Brain microvascular endothelial cell (primary cell): Measurements from ENCODE around the gene PELI2.

Source experiments
- DNase-seq: peaks from one replicate; pipeline ENCODE4 v3.0.0-alpha.2; 2020
- H3K27ac ChIP-seq: fragments of 250-450 bp; sonication (Bioruptor Pico); 2 replicates; pipeline ENCODE4 v1.5.1; 2020; ENCODE audit warnings: mild to moderate bottlenecking, moderate library complexity
- H3K27me3 ChIP-seq: fragments of 250-450 bp; sonication (Bioruptor Pico); replicated peaks from 2 replicates; pipeline ENCODE4 v1.5.1; 2020; ENCODE audit warnings: mild to moderate bottlenecking
- H3K36me3 ChIP-seq: fragments of 250-450 bp; sonication (Bioruptor Pico); replicated peaks from 2 replicates; pipeline ENCODE4 v1.5.1; 2020; ENCODE audit warnings: mild to moderate bottlenecking
- H3K4me3 ChIP-seq: 2 replicates; pipeline ENCODE4 v1.5.1; 2011; ENCODE audit warnings: low read depth, mild to moderate bottlenecking, control low read depth, low read length, moderate library complexity
- in situ Hi-C: cut with HindIII; loops from 2 replicates; pipeline ENCODE4 v1.10.0; 2017; ENCODE audit warnings: low sequenced_read_pairs, low pct_ligation_motif_present
- TF ChIP-seq, protein P1 (sequence below): IDR thresholded peaks from 2 replicates; pipeline ENCODE4 v1.5.1; 2011; ENCODE audit warnings: low read depth, mild to moderate bottlenecking, moderate library complexity, low read length, control low read depth, inconsistent platforms; ENCODE audit errors: missing control alignments

PELI2 gene

GRCh38 chr14:56121816-56122215, 3.6 kb downstream of the PELI2 start:
- DNase-seq, result no peak
- no peak overlapping the region for H3K4me3 ChIP-seq
- TF ChIP-seq, protein P1, sequence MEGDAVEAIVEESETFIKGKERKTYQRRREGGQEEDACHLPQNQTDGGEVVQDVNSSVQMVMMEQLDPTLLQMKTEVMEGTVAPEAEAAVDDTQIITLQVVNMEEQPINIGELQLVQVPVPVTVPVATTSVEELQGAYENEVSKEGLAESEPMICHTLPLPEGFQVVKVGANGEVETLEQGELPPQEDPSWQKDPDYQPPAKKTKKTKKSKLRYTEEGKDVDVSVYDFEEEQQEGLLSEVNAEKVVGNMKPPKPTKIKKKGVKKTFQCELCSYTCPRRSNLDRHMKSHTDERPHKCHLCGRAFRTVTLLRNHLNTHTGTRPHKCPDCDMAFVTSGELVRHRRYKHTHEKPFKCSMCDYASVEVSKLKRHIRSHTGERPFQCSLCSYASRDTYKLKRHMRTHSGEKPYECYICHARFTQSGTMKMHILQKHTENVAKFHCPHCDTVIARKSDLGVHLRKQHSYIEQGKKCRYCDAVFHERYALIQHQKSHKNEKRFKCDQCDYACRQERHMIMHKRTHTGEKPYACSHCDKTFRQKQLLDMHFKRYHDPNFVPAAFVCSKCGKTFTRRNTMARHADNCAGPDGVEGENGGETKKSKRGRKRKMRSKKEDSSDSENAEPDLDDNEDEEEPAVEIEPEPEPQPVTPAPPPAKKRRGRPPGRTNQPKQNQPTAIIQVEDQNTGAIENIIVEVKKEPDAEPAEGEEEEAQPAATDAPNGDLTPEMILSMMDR, result no peak
- H3K27me3 ChIP-seq, result no peaks in the 10 kb centered on the region
- in situ Hi-C loops, result no loop called here
- H3K27ac ChIP-seq, result no peak overlapping the region
- no peaks in the 10 kb centered on the region for H3K36me3 ChIP-seq

GRCh38 chr14:56122301-56122700, 4.1 kb downstream of the PELI2 start:
- TF ChIP-seq, protein P1, result no peak
- Histone ChIP-seq H3K27ac (no peak overlapping the region), H3K36me3 (no peaks in the 10 kb centered on the region), H3K27me3 (no peaks in the 10 kb centered on the region), H3K4me3 (no peak overlapping the region)
- in situ Hi-C loops, result no loop called here
- no peak for DNase-seq

- Histone ChIP-seq H3K36me3 (no peaks in the 10 kb centered on the region), H3K27me3 (no peaks in the 10 kb centered on the region), H3K27ac (no peak overlapping the region), H3K4me3 (no peak overlapping the region)
- TF ChIP-seq, protein P1, result no peak
- no peak for DNase-seq
- in situ Hi-C loops, result no loop called here
Observed at GRCh38 chr14:56124327-56124726, 6.1 kb downstream of the PELI2 start.

DNA sequence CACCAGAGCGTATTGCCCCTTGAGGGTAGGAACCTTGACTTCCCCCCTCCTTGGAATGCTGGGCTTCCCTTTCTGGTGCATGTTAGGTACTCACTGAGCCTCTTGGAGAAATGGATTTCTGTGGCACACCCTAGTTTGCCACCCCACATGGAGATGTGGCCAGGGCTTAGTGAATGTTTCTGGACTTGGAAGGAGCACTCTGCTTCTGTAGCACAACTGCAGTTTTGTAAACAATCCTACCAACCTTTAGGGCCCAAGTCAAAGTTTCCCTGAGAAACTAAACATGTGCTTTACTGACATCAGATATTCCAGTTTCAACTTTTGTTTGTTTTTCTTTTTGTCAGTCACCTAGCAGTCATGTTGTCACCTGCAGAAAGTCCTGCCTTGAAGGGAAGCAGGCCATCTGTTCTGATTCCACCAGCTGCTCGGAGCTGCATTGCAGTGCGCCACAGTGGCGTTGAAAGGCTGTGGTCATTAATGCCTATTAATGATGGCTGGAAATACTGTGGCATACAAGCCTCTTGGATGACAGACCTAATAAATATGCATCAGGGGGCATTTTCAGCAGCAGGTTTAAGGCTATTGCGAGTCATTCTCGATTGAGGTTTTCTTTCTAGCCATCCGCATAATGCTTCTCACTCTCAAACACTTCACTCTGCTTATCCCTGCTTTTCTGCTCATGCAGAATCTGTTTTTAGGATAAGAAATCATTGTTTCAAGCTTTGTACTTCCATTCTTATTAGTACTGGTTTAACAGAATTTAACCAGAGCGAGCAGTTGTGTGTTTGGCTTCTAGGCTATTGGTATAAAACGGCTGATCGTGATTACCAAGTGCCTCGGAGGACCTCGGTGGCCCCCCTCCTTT, 7.8 kb downstream of the PELI2 start:
- H3K27ac ChIP-seq, result no peak overlapping the region
- no peak for DNase-seq
- no peaks in the 10 kb centered on the region for H3K36me3 ChIP-seq
- TF ChIP-seq, protein P1, result no peak
- in situ Hi-C loops, result no loop called here
- no peaks in the 10 kb centered on the region for H3K27me3 ChIP-seq
- no peak overlapping the region for H3K4me3 ChIP-seq

DNA sequence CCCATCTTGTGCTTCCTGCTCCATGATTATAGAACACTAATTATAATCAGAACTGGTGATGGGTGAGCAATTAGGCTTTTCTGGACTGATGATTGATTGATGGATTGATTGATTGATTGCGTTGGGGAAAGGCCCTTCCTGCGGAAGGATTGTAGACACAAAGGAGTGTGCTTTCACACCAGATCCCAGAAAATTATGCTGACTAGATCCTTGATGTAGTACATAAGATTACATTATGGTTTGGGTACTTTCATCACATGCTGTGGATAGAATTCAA, 8.4 kb downstream of the PELI2 start:
- no peaks in the 10 kb centered on the region for H3K27me3 ChIP-seq
- in situ Hi-C loops, result no loop called here

GRCh38 chr14:56127156-56127555, 8.9 kb downstream of the PELI2 start:
- Histone ChIP-seq H3K27me3 (no peaks in the 10 kb centered on the region), H3K27ac (no peak overlapping the region), H3K4me3 (no peak overlapping the region), H3K36me3 (no peaks in the 10 kb centered on the region)
- TF ChIP-seq, protein P1, result no peak
- in situ Hi-C loops, result no loop called here
- no peak for DNase-seq

More for the DNA sequence above, 8.4 kb downstream of the PELI2 start:
- Histone ChIP-seq H3K4me3 (no peak overlapping the region), H3K27ac (no peak overlapping the region), H3K36me3 (no peaks in the 10 kb centered on the region)
- DNase-seq, result no peak
- TF ChIP-seq, protein P1, result no peak
